ENCODE measurements around the gene IGF1.

The IGF1 gene

DNA sequence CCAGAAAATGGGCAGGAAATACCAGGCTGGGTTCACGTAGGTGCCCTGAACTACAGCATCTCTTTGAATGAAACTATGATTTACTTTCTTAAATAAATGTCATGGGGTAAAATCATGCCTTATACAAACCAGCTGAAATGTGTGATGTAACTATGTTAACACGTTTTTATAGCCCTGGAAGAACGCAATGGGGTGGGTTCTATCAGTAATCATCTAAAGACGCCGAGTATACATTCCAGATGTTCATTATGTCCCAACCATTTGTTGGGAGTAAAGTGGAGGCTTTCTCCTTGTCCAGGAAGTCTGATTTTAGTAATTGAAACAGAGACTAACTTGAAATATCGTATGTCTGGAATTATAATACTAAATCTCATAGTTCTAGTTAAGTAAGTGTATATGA, 16.2 kb upstream of the IGF1 start:
- no peak for DNase-seq (ENCODE audit: low read depth)

DNA sequence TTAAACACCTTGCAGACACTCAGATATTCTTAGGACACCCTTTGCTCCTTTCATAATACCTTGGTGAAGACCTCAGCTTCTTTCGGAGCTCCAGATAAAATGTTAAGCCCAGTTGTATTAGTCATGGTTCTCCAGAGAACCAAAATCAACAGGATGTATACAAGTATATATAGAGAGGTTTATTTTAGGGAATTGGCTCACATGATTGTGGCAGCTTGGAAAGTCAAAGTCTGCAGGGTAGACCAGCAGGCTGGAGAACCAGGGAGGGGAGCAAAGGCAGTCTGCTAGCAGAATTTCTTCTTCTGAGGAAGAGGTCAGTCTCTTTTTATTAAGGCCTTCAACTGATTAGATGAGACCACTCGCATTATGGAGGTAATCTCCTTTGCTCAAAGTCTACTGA, 6.9 kb upstream of the IGF1 start:
- no peak for DNase-seq (ENCODE audit: low read depth)

DNA sequence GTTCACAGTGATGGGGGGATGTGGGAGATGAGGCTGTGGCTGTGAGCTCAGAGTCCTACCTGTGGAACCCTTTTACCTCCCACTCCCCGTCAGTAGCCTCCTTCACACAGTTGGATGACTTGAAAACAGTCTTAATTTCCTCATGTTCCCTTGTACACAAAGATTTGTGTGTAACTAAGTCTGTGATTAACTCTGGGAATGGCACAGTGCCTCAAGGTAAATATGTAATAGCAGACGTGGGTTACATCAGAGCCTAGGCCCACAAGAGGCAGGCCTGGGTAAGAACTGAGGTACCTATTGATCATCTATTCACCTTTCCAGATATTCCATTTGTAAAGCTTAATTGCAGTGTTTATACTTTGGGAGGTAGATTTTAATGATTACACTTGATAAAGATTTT, 5.8 kb upstream of the IGF1 start:
- DNase-seq (ENCODE audit: low read depth) = no peak

DNA sequence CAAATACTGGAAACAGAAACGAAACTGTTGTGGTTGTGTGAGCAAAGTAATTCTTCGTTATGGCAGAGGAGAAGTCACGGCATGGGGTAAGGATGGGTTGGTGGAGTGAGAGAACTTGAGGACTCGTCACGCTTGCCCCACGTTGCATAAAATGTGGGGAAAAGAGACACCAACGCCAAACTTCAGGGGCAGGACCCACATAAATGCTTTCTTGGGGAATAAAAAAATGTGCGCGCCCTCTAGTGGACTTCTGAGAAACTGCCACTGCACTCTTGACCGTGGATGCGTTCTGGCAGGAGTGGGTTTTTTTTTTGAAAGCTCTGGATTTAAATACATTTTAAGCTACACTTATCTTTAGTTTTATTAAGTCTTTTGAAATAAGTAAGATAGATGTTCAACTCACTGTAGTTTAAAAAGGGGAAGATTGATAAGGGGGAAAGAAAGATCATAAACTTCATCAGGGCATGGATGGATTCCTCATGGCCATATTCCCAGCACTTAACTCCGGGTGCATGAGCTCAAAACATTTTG, 4.1 kb upstream of the IGF1 start:
- peak; percentile 44 for DNase-seq (ENCODE audit: low read depth)

DNA sequence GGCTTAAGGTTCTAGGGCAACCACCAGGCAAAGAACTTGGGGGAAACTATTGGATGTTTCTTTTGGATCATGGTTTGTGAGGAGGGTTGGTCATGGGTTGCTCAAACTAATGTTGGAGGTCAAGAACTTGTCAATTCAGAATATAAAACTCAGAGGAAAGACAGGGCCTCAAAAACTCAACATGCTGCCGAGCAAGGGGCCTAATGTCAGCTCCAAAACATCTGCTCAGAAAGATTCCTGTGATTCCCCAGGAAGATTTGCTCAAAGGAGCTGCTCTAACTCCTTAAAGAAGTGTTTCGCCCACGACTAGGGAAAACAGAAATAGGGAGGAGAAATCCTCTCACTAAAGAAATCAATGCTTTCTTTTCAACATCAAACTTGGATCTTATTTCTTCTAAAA, 3.7 kb upstream of the IGF1 start:
- DNase-seq (ENCODE audit: low read depth) = no peak

GRCh38 chr12:102483466-102483865, 3.1 kb upstream of the IGF1 start:
- no peak for DNase-seq (ENCODE audit: low read depth)

GRCh38 chr12:102481705-102482425, 1.5 kb upstream of the IGF1 start:
- DNase-seq (ENCODE audit: low read depth) = no peak

DNA sequence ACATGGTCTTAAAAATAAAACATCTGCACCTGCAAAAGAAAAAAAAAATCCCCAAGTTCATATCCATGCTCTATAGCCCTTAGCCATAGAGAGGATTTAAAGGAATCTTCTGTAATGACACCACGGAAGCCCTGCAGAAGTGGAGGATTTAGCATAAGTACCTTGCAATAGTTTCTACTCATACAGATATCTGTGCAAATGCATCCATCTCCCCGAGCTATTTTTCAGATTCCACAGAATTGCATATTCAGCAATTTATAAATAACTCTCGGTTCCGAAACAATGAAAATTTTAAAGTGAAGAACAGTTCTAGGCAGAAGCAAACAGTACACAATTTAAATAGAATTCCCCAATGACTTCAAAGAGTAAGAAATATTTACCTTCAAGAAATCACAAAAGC, 424 bp downstream of the IGF1 start:
- no peak for DNase-seq (ENCODE audit: low read depth)

DNA sequence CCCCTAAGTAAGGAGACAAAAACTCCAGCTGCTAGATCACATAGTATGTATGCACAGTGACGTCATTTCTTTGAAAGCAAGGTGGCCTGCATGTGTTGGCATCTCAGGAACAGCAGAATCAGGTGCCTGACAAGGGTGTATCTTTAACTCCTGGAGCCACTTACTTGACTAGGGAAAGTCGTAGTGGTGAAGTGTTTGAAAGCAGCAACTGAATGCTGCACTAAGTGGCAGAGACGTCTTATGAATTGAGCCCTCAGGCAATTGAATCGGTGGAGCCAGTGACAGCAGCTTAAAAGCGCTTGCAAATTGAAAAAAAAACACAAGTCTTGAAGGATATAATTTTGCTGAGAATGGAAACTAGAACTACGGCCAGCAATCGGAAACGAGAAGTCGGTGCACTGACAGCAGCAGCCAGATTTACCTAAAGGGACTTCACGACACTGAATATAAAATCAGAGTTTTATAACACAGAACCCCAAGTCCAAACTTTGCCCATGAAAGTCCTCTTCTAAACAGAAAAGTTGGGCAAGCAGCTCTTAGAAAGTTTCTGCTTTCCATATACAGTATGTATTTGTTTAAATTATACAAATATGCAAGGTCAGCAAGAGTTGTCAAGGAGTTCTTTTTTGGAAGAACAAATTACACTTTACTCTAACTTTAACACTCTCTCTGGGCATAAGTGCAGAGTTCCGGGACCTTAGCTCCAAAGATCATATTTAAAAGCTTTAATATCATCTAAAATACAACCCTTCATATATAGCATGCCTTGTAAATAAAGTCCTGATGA, 1.1 kb downstream of the IGF1 start:
- DNase-seq (ENCODE audit: low read depth) = no peak

- DNase-seq (ENCODE audit: low read depth) = peak; percentile 16
These were observed 1.8 kb downstream of the IGF1 start for GRCh38 chr12:102478405-102479098.

DNA sequence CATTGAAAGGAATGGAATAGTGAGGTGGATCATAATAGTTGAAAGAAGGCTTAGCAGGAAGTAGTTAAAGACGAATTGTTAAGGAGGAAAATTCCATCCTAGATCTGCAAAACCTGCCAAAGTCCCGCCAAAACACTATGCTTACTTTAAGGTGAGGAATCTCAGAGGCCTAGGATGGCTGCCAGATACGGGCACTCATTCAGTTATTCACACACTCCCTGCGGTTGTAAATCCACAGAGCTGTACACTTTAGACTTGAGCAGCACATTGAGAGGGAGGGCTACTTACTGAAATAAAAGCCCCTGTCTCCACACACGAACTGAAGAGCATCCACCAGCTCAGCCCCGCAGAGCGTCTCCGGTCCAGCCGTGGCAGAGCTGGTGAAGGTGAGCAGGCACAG, 5.0 kb downstream of the IGF1 start:
- DNase-seq (ENCODE audit: low read depth) = no peak

DNA sequence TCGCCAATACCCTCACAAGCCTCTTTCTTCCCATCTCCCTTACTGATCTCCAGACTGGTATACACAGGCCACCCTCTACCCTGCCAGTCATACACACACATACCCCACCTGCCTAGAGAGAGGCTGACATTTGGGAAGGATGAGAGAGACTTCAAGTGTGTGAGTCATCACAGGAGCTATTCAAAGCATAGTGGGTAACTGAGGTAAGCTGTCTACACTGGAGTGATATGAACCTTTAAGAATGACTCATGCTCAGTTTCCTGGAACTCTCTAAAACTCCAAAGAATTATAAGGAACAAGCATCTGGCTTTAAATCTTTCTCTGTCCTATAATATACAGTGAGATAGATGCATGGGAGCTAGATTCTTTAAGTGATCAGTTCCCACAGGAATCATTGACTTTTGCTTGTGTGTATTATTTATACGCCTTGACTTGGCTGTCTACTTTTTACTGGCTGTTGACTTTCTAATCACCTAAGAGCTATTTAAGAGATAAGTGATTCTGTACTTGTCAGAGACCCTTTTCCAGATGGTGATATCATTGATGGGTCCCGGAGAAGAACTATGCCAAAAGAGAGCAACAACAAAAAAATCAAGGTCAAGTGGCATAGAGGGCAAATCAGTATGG, 5.8 kb downstream of the IGF1 start:
- no peak for DNase-seq (ENCODE audit: low read depth)

DNA sequence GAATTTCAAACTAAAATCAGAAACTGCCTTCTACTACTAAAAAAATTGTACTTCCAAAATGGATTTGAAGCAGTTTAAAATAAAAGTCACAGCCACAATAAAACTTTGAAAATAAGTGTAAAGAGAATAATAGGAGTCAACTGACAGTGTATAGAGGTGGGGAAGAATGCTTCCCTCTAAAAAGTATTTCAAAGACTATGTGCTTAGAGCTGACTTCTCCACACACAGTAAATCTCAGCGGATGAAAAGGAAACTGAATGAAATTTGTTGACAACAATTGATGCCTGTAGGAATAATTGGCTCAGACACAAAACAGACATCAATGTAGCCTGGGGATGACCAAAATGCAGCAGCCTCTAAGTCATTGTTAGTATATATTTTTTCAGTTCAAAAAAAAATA, 7.9 kb downstream of the IGF1 start:
- no peak for DNase-seq (ENCODE audit: low read depth)

DNA sequence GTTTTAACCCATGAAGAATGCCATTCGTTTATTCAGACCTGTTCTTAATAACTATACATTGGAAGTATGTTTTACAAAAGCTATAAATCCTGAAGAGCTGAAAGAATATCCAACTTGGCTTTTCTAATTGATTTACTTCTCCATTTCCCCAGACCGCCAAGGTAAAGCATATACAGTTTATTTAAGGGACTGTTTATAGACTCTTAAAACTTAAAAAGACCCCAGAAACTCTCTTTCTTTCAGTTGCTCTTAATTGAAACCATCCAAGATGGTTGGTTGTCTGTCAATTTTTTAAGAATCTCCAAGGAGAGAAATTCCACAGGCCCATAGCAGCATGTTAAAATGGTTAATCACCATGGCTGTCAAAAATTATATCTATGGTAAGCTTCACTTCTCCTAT, 8.8 kb downstream of the IGF1 start:
- no peak for DNase-seq (ENCODE audit: low read depth)

- no peak for DNase-seq (ENCODE audit: low read depth)
These were observed 9.4 kb downstream of the IGF1 start for GRCh38 chr12:102470945-102471344.

GRCh38 chr12:102468261-102468915, 12.0 kb downstream of the IGF1 start:
- DNase-seq (ENCODE audit: low read depth) = no peak

GRCh38 chr12:102465762-102466560, 14.4 kb downstream of the IGF1 start:
- no peak for DNase-seq (ENCODE audit: low read depth)

- no peak for DNase-seq (ENCODE audit: low read depth)
These were observed 16.6 kb downstream of the IGF1 start for GRCh38 chr12:102463659-102464249.

DNA sequence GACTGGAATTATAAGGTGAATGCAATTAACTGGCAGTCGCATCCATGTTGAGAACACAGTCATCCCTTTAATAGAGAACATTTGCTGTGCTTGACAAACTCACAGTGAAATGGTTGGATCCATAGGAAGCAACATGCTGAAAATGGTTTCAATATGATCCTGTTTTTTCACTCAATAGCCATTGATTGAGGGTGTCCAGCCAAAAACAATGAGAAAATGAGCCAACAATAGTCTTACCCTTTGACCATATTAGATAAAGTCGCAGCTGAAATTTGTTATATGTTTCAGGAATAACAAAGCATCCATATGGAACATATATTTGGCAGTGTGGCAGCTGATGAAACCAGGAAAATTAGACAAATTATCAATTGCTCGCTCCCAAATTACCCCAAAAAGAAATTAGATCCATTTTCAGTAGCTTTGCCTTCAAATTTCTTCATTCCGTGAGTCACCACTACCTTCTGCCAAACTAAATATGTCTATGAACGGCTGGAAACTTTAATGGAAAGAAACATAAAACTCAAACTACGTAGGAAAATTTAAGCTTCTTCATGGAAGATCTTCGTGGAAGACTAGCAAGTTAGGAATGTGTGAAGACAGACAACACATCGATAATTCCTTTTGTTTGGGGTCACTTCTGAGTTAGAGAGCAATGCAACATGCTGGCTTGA, 17.4 kb downstream of the IGF1 start:
- no peak for DNase-seq (ENCODE audit: low read depth)

DNA sequence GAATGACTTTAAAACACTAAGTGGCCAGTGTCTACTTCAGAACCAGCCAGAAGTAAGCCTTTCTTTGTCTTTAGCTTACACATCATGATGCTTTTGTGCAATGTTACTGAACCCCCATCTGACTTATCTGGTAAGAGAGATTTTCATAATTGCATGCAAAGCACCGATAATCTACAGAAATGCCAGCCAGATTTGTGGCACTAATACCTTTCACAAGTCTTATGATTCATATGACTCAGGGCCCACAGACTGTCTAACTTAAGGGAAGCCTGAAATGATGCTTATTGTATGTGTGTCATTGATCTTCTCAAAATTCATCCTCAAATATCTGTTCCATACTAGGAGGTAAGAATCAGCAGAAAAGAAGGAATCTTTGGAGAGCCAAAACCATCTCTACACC, 18.0 kb downstream of the IGF1 start:
- no peak for DNase-seq (ENCODE audit: low read depth)
